Cardiac fibroblast (primary cell): ENCODE results near the gene NAALADL2.

Source experiments
- DNase-seq, 2 donors: peaks; one replicate each; pipeline versions ENCODE4 v3.0.0 to v3.0.0-alpha.2; 2010; ENCODE audit warnings: low read depth in 2 of 2
- H3K4me3 ChIP-seq, 2 donors: replicated peaks in 1 of 2; 1 replicate in 1 of 2; 2 replicates in 1 of 2; pipeline ENCODE4 v1.5.1; 2011; ENCODE audit warnings: low read depth in 2 of 2, low read length in 2 of 2, mild to moderate bottlenecking in 2 of 2, moderate library complexity in 1 of 2
- CTCF ChIP-seq: IDR thresholded peaks from one replicate; pipeline ENCODE4 v1.5.1; 2011; ENCODE audit warnings: low read depth, mild to moderate bottlenecking, low read length, inconsistent platforms

The NAALADL2 gene

GRCh38 chr3:175093748-175094147 lies 234.6 kb downstream of the NAALADL2 start:
- no peak overlapping the region for H3K4me3 ChIP-seq
- no peak for TF ChIP-seq CTCF
- no peak for DNase-seq

DNA sequence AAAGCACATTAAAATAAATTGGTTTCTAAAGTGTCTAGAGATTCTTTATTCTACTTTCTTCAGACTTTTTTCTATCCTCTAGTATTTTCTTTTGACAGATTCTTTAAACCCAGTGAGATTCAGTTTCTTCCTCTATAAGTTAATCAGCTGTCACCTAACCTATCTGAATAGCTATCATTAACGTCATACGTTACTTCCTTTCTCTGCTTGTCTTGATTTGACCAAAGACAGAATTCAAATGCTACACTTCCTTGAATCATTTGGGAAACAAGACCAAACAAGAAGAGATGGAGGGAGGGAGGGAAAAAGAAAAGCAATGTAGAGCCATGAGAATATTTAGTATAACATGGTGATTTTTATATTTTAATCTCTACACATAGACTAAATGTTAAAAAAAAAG lies 235.2 kb downstream of the NAALADL2 start:
- TF ChIP-seq CTCF = no peak
- no peak for DNase-seq
- no peak overlapping the region for H3K4me3 ChIP-seq

DNA sequence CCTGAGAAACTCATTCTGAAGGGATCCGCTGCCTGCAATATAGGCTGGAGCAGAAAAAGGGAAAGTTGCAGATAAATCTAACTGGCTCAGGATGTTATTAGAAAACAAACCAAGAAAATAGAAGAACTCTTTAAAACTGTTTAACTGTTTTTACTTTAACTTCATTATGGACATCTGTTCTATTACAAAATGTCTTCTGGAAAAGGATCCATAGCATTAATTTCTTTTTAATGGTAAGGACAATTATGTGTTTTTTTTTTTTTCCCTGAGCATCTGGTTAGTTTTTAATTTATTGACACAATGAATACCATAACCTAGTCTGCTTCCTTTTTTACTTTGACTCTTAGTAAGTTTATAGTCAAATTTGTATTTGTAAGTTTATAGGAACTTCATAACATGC lies 239.5 kb downstream of the NAALADL2 start:
- H3K4me3 ChIP-seq = no peak overlapping the region
- no peak for DNase-seq
- TF ChIP-seq CTCF = no peak

DNA sequence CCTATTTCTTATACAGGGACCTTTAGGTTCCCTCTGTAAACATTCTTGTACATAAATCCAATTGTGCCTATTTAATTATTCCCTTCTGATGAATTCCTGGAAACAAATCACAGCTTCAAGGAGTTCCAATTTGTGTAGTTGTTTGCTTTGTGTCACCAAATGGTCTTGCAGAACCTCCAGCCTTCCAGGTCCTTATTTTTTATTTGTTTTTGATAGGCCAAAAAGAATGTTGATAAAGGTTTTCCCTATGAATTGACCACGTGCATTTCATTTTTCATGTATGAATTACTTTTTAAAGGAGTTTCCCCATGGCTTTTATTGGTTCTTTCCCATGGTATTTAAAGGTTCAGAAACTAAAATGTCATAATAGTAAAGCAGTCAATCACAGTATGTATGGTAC lies 243.0 kb downstream of the NAALADL2 start:
- TF ChIP-seq CTCF = no peak
- no peak for DNase-seq
- H3K4me3 ChIP-seq = no peak overlapping the region

DNA sequence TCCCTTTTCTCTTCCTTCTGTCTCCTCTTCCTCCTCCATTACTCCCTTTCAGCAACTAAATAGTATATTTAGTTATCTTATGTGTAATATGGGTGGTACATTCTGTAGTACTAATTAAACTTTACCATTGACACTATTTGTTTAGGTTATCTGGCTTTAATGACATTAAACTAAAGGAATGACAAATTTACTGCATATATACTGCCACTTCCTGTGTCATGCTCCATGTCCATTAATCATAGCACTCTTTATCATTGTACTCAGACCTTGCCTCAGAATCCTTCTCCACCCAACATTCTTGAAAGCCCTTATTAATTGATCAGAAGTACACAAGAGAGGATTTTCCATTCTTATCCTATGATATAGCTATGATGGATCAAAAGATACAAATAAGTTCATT lies 244.2 kb downstream of the NAALADL2 start:
- TF ChIP-seq CTCF = no peak
- DNase-seq = peak in 1 of 2 donors; percentile 4
- no peak overlapping the region for H3K4me3 ChIP-seq

- TF ChIP-seq CTCF = no peak
- H3K4me3 ChIP-seq = no peak overlapping the region
- peak in 1 of 2 donors; percentile 38 for DNase-seq
Observed at GRCh38 chr3:175105066-175105465, 245.9 kb downstream of the NAALADL2 start.

- no peak for DNase-seq
Observed at GRCh38 chr3:175107231-175107630, 248.1 kb downstream of the NAALADL2 start.

More at GRCh38 chr3:175107231-175107630, 248.1 kb downstream of the NAALADL2 start:
- no peak for TF ChIP-seq CTCF
- H3K4me3 ChIP-seq = no peak overlapping the region
